Bronchial epithelial cell (primary cell): ENCODE measurements around the gene PEAK1. TPM values are rescaled to one million over a fixed set of nuclear protein-coding genes. Genes with fewer than 3 reads are reported as not detected.

ENCODE experiments used
- DNase-seq: peaks from one replicate; pipeline ENCODE4 v3.0.0-alpha.2; 2010; ENCODE audit warnings: low read depth
- FAIRE-seq: peaks from 2 replicates; lab custom pipeline; 2011; peaks lifted over from hg19 to GRCh38; lab: Jason Lieb, UNC
- H3K27me3 ChIP-seq: 2 replicates; pipeline ENCODE4 v1.5.1; 2011; ENCODE audit warnings: low read length; ENCODE audit not compliant: control insufficient read depth, insufficient read depth
- H3K36me3 ChIP-seq: 2 replicates; pipeline ENCODE4 v1.5.1; 2011; ENCODE audit warnings: low read length; ENCODE audit not compliant: control insufficient read depth, insufficient read depth
- H3K4me3 ChIP-seq: 2 replicates; pipeline ENCODE4 v1.5.1; 2011; ENCODE audit warnings: mild to moderate bottlenecking, low read depth, low read length, control low read depth
- CTCF ChIP-seq: IDR thresholded peaks from 2 replicates; pipeline ENCODE4 v1.5.1; 2011; ENCODE audit warnings: mild to moderate bottlenecking, moderate library complexity, low read length, control low read depth, inconsistent platforms; ENCODE audit not compliant: insufficient read depth, severe bottlenecking
- total RNA-seq: library from RNA; depleted of rRNA; stranded (reverse); fragments of >200 nt; gene quantifications from 2 replicates; pipeline ENCODE4 v1.2.1, GENCODE V29; 2014

PEAK1 gene
- total RNA-seq, 1 donor from 2014 or later = 3.7 TPM

GRCh38 chr15:77459031-77459430, 39.1 kb upstream of the PEAK1 start:
- no peak overlapping the region for H3K4me3 ChIP-seq
- no peak for DNase-seq
- peaks cover 5% of the 10 kb centered on the region for H3K36me3 ChIP-seq
- no peak for TF ChIP-seq CTCF
- H3K27me3 ChIP-seq = no peaks in the 10 kb centered on the region
- no peak for FAIRE-seq

DNA sequence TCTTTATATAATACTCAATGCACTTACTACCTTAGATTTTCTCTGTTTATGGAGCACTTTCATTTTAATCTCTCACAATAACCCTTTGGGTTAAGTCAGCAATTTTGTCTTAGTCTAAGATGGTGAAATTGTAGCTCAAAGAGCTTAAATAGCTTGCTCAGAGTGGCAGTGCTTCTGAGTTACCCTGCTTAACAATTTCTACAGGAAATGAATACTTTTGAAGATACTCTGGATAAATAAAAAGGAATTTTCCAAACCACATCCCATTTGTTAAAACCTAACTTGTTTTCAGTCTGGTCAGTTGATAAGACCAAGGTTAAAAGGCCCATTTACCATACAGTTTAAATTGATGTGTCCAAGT, 38.0 kb upstream of the PEAK1 start:
- DNase-seq (no peak), FAIRE-seq (no peak)
- peaks cover 4% of the 10 kb centered on the region for H3K36me3 ChIP-seq
- no peaks in the 10 kb centered on the region for H3K27me3 ChIP-seq
- no peak overlapping the region for H3K4me3 ChIP-seq
- TF ChIP-seq CTCF = no peak

GRCh38 chr15:77457191-77457904, 37.4 kb upstream of the PEAK1 start:
- no peak overlapping the region for H3K4me3 ChIP-seq
- no peak for FAIRE-seq
- H3K36me3 ChIP-seq = peaks cover 3% of the 10 kb centered on the region
- H3K27me3 ChIP-seq = no peaks in the 10 kb centered on the region
- DNase-seq = peak; percentile 13
- no peak for TF ChIP-seq CTCF

- no peak for DNase-seq
- no peak for FAIRE-seq
- no peak overlapping the region for H3K4me3 ChIP-seq
- no peak for TF ChIP-seq CTCF
- no peaks in the 10 kb centered on the region for H3K27me3 ChIP-seq
- peaks cover 3% of the 10 kb centered on the region for H3K36me3 ChIP-seq
Measured at GRCh38 chr15:77456746-77457145, 36.8 kb upstream of the PEAK1 start.

GRCh38 chr15:77455696-77456321, 35.9 kb upstream of the PEAK1 start:
- no peak overlapping the region for H3K4me3 ChIP-seq
- peaks cover 3% of the 10 kb centered on the region for H3K36me3 ChIP-seq
- FAIRE-seq = no peak
- DNase-seq = no peak
- no peak for TF ChIP-seq CTCF
- H3K27me3 ChIP-seq = no peaks in the 10 kb centered on the region
